ENCODE data around the gene ZNF12. TPM values are rescaled to one million over a fixed set of nuclear protein-coding genes. Genes with fewer than 3 reads are reported as not detected.

ZNF12 gene
- total and polyA plus RNA-seq, 2 of the 8 experiments (the other 6 are each of a cell fraction or from before 2014, with no cell fraction given), result 6.7 to 16.2 TPM

- no peak for TF ChIP-seq PHF8 (conservative IDR thresholded peaks at IDR 0.05; ENCODE audit: low read depth, low read length)
- no peak for TF ChIP-seq ZNF274 (IDR thresholded peaks at IDR 0.05; ENCODE audit: borderline replicate concordance, extremely low read depth, low read length)
- TF ChIP-seq SAP30 (IDR thresholded peaks at IDR 0.05; ENCODE audit: insufficient read depth, insufficient replicate concordance, low read length), result no peak
Measured at GRCh38 chr7:6649241-6649961, 57.3 kb downstream of the ZNF12 start (continued).

All from H1 (cell line).